IMR-90 (cell line): ENCODE data around the gene CASK.

Source experiments
- BHLHE40 ChIP-seq: fragments of 150-350 bp; IDR thresholded peaks from 2 replicates; pipeline ENCODE4 v1.6.1; 2016; ENCODE audit warnings: mild to moderate bottlenecking, low read depth, low read length
- CEBPB ChIP-seq: IDR thresholded peaks from 2 replicates; pipeline ENCODE4 v1.6.1; 2012; ENCODE audit warnings: low read depth, low read length, improper control_type of control experiment
- CHD1 ChIP-seq: IDR thresholded peaks from 2 replicates; pipeline ENCODE4 v1.6.1; 2012; ENCODE audit warnings: low read depth, low read length, improper control_type of control experiment
- FOS ChIP-seq: fragments of 150-350 bp; IDR thresholded peaks from 2 replicates; pipeline ENCODE4 v1.6.1; 2016; ENCODE audit warnings: low read depth, low read length
- MXI1 ChIP-seq: IDR thresholded peaks from 2 replicates; pipeline ENCODE4 v1.6.1; 2012; ENCODE audit warnings: low read depth, mild to moderate bottlenecking, low read length, moderate library complexity, borderline replicate concordance
- POLR2A ChIP-seq: IDR thresholded peaks from 2 replicates; pipeline ENCODE4 v1.6.1; 2012; ENCODE audit warnings: mild to moderate bottlenecking, low read depth, low read length
- RAD21 ChIP-seq: IDR thresholded peaks from 2 replicates; pipeline ENCODE4 v1.6.1; 2012; ENCODE audit warnings: low read length, improper control_type of control experiment
- RFX5 ChIP-seq: IDR thresholded peaks from 2 replicates; pipeline ENCODE4 v1.8.0; 2012; ENCODE audit warnings: low read depth, mild to moderate bottlenecking, low read length, moderate library complexity
- SMC3 ChIP-seq: fragments of 150-350 bp; IDR thresholded peaks from 2 replicates; pipeline ENCODE4 v1.6.1; 2016; ENCODE audit warnings: low read depth, mild to moderate bottlenecking, antibody characterized with exemption, low read length, moderate library complexity
- TF ChIP-seq, protein P1 (sequence below): fragments of 150-350 bp; IDR thresholded peaks from 2 replicates; pipeline ENCODE4 v1.6.1; 2017; ENCODE audit warnings: mild to moderate bottlenecking, antibody characterized with exemption, low read length, low read depth
- TF ChIP-seq, protein P2 (sequence below): conservative IDR thresholded peaks from 2 replicates; pipeline ENCODE4 v1.5.1; 2012; ENCODE audit warnings: mild to moderate bottlenecking, low read depth, low read length, improper control_type of control experiment

DNA sequence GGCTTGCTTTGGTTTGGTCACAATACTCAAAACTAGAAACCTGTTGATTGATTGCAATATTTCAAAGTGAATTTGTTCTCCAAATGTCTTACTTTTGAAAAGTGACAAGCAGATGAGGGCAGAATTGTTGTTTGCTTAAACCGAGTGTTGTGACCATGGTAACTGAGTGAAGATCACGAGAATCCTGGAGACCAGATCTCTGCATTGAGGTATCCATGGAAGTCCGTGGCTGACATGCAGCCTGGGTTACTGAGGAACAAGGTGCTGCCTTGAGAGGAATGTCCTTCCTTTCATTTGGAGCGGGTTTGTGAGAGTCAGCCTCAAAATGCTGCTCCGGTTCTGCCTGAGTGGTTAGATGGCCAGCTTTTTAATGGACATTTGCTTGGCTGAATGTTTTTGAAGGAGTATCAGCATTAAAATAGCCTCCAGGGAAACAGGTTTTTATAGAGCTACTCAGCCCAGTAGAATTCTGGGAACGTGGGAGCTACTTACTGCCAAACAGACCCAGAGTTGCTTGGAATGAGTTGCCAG is 444.9 kb downstream of the CASK start:
- no peak for TF ChIP-seq BHLHE40
- no peak for TF ChIP-seq POLR2A
- TF ChIP-seq, protein P1, sequence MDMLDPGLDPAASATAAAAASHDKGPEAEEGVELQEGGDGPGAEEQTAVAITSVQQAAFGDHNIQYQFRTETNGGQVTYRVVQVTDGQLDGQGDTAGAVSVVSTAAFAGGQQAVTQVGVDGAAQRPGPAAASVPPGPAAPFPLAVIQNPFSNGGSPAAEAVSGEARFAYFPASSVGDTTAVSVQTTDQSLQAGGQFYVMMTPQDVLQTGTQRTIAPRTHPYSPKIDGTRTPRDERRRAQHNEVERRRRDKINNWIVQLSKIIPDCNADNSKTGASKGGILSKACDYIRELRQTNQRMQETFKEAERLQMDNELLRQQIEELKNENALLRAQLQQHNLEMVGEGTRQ: no peak
- TF ChIP-seq, protein P2, sequence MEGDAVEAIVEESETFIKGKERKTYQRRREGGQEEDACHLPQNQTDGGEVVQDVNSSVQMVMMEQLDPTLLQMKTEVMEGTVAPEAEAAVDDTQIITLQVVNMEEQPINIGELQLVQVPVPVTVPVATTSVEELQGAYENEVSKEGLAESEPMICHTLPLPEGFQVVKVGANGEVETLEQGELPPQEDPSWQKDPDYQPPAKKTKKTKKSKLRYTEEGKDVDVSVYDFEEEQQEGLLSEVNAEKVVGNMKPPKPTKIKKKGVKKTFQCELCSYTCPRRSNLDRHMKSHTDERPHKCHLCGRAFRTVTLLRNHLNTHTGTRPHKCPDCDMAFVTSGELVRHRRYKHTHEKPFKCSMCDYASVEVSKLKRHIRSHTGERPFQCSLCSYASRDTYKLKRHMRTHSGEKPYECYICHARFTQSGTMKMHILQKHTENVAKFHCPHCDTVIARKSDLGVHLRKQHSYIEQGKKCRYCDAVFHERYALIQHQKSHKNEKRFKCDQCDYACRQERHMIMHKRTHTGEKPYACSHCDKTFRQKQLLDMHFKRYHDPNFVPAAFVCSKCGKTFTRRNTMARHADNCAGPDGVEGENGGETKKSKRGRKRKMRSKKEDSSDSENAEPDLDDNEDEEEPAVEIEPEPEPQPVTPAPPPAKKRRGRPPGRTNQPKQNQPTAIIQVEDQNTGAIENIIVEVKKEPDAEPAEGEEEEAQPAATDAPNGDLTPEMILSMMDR: no peak
- no peak for TF ChIP-seq CHD1
- TF ChIP-seq MXI1: no peak
- TF ChIP-seq FOS: no peak
- TF ChIP-seq CEBPB: no peak
- no peak for TF ChIP-seq RAD21
- TF ChIP-seq SMC3: no peak
- no peak for TF ChIP-seq RFX5
